OCI-LY7 (cell line): ENCODE data around the gene TP63. TPM values are rescaled to one million over a fixed set of nuclear protein-coding genes. Genes with fewer than 3 reads are reported as not detected.

Source experiments
- BruUV-seq: library from RNA; stranded (reverse); fragments of 400-500 nt; replicated peaks from 2 replicates; lab custom pipeline; 2021; lab: Mats Ljungman, UMichigan
- CTCF ChIA-PET: fragments of 300-600 bp; sonication (Branson Sonifier 250); formaldehyde crosslinking; loops from one replicate; lab custom pipeline; 2022; ENCODE audit warnings: antibody characterized with exemption; ENCODE audit not compliant: unreplicated experiment; lab: Charles Lee
- POLR2A ChIA-PET: fragments of 300-600 bp; sonication (Branson Sonifier 250); formaldehyde crosslinking; loops from one replicate; lab custom pipeline; 2022; ENCODE audit warnings: antibody characterized with exemption; lab: Charles Lee
- DNase-seq: peaks from one replicate; pipeline ENCODE4 v3.0.0-alpha.2; 2015; ENCODE audit warnings: low spot score
- H2AFZ ChIP-seq: fragments of 200-600 bp; sonication (generic), shearing (Covaris generic); 2 replicates; pipeline ENCODE4 v1.6.1; 2014; ENCODE audit warnings: mild to moderate bottlenecking, antibody characterized with exemption, low read length, moderate library complexity
- H3K27ac ChIP-seq: fragments of 200-600 bp; sonication (generic); 2 replicates; pipeline ENCODE4 v1.5.1; 2014; ENCODE audit warnings: mixed run types, low read depth, mild to moderate bottlenecking, moderate library complexity, low read length, inconsistent platforms; ENCODE audit not compliant: poor library complexity, severe bottlenecking
- H3K36me3 ChIP-seq: fragments of 200-600 bp; sonication (generic); 2 replicates; pipeline ENCODE4 v1.6.1; 2014; ENCODE audit warnings: mild to moderate bottlenecking, antibody characterized with exemption, low read length, moderate library complexity, mixed read lengths; ENCODE audit not compliant: insufficient read depth
- H3K4me1 ChIP-seq: fragments of 200-600 bp; sonication (generic); 2 replicates; pipeline ENCODE4 v1.5.1; 2014; ENCODE audit warnings: mild to moderate bottlenecking, low read length; ENCODE audit not compliant: insufficient read depth, poor library complexity, severe bottlenecking
- H3K4me2 ChIP-seq: fragments of 200-600 bp; sonication (generic); 2 replicates; pipeline ENCODE4 v1.6.1; 2014; ENCODE audit warnings: mild to moderate bottlenecking, low read length
- H3K4me3 ChIP-seq: fragments of 200-600 bp; sonication (generic); 2 replicates; pipeline ENCODE4 v1.5.1; 2014; ENCODE audit warnings: mild to moderate bottlenecking, low read depth, low read length; ENCODE audit not compliant: poor library complexity, severe bottlenecking
- H3K79me2 ChIP-seq: fragments of 200-600 bp; sonication (generic); 2 replicates; pipeline ENCODE4 v1.6.1; 2016; ENCODE audit warnings: low read depth, mild to moderate bottlenecking, low read length, moderate library complexity, mixed read lengths; ENCODE audit not compliant: insufficient read depth
- H3K9me2 ChIP-seq: fragments of 200-600 bp; sonication (generic); 2 replicates; pipeline ENCODE4 v1.6.1; 2016; ENCODE audit warnings: mild to moderate bottlenecking, low read length, mixed read lengths; ENCODE audit not compliant: insufficient read depth
- H3K9me3 ChIP-seq: fragments of 200-600 bp; sonication (generic); 2 replicates; pipeline ENCODE4 v1.6.1; 2014; ENCODE audit warnings: mild to moderate bottlenecking, mixed run types, low read length, mixed read lengths
- H4K20me1 ChIP-seq: fragments of 200-600 bp; sonication (generic); 2 replicates; pipeline ENCODE4 v1.6.1; 2014; ENCODE audit warnings: mild to moderate bottlenecking, antibody characterized with exemption, low read length, moderate library complexity, mixed read lengths; ENCODE audit not compliant: insufficient read depth
- EZH2phosphoT487 ChIP-seq: fragments of 200-600 bp; sonication (generic); IDR thresholded peaks from 2 replicates; pipeline ENCODE4 v1.6.1; 2018; ENCODE audit warnings: low read depth, borderline replicate concordance, mild to moderate bottlenecking, mixed run types, antibody characterized with exemption, low read length, moderate library complexity, mixed read lengths
- intact Hi-C: fragments of 100-400 bp; cut with micrococcal nuclease; formaldehyde crosslinking; loops from one replicate; pipeline ENCODE4 v1.10.0; 2022; ENCODE audit not compliant: unreplicated experiment
- total RNA-seq, 2 experiments: library from RNA; depleted of rRNA in 1 of 2; stranded (reverse); fragments of >200 nt in 1 of 2; shearing (Covaris generic) in 1 of 2; gene quantifications; 2 replicates each; pipeline ENCODE4 v1.2.3, GENCODE V29; 2014 to 2022
- TF ChIP-seq, protein P1 (sequence below): fragments of 200-600 bp; sonication (generic); conservative IDR thresholded peaks from 2 replicates; pipeline ENCODE4 v1.5.1; 2014; ENCODE audit warnings: mild to moderate bottlenecking, antibody characterized with exemption, low read length, moderate library complexity, mixed read lengths

Gene TP63
- total RNA-seq, 2 experiments from 2014 or later = 0.16 to 1.1 TPM

DNA sequence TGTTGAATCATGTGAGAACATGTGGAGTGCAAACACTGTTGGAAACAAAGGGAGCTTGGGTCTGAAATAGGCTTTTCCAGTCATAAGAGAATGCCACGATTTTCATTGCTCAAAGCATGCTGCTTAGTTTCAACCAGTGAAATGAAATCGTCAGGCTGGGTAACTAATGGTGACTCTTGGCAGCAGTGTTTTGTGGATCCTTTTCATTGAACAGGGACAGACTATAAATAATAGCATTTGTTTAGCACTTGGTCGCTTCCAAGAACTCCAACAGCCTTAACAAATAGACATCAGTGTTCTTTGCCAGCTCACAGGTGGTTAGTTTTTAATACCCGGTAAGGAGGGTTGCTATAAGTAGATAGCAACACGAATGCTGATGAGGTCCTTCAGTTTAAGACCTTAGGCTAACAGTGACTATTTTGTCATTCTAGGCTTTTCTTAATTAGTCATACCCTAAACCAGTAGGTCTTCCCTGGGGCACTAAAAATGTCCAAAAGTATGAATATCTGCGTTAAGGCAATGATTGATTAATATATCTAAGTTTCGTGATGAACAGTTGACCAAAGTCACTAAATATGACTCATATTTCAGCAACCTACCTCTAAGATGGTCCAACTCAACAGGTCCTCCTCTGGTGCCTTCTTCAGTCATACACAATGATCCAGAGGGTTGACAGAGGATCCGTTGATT lies 15.8 kb downstream of the TP63 start:
- no peak overlapping the region for H3K4me3 ChIP-seq
- H3K79me2 ChIP-seq = no peaks in the 10 kb centered on the region
- H3K4me1 ChIP-seq = no peaks in the 10 kb centered on the region
- no peak overlapping the region for H2AFZ ChIP-seq
- no peaks in the 10 kb centered on the region for H4K20me1 ChIP-seq
- no peaks in the 10 kb centered on the region for H3K36me3 ChIP-seq
- no peak for DNase-seq
- H3K27ac ChIP-seq = no peak overlapping the region
- ChIA-PET CTCF (no interaction called here), POLR2A (no interaction called here)
- H3K9me2 ChIP-seq = no peaks in the 10 kb centered on the region
- intact Hi-C loops = no loop called here
- no TSS peak for BruUV-seq
- no peaks in the 10 kb centered on the region for H3K9me3 ChIP-seq
- no peak overlapping the region for H3K4me2 ChIP-seq
- TF ChIP-seq, protein P1, sequence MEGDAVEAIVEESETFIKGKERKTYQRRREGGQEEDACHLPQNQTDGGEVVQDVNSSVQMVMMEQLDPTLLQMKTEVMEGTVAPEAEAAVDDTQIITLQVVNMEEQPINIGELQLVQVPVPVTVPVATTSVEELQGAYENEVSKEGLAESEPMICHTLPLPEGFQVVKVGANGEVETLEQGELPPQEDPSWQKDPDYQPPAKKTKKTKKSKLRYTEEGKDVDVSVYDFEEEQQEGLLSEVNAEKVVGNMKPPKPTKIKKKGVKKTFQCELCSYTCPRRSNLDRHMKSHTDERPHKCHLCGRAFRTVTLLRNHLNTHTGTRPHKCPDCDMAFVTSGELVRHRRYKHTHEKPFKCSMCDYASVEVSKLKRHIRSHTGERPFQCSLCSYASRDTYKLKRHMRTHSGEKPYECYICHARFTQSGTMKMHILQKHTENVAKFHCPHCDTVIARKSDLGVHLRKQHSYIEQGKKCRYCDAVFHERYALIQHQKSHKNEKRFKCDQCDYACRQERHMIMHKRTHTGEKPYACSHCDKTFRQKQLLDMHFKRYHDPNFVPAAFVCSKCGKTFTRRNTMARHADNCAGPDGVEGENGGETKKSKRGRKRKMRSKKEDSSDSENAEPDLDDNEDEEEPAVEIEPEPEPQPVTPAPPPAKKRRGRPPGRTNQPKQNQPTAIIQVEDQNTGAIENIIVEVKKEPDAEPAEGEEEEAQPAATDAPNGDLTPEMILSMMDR = no peak
- TF ChIP-seq EZH2phosphoT487 = no peak

DNA sequence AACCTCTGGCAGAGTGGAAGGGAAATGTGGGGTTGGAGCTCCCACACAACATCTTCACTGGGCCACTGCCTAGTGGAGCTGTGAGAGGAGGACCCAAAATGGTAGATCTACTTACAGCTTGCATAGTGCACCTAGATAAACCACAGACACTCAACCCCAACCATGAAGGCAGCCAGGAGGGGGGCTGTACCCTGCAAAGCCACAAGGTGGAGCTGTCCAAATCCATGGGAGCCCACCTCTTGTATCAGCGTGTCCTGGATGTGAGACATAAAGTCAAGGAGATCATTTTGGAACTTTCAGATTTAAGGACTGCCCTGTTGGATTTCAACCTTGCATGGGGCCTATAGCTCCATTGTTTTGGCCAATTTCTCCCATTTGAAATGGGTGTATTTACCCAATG lies 20.9 kb downstream of the TP63 start:
- no peaks in the 10 kb centered on the region for H3K4me1 ChIP-seq
- no peaks in the 10 kb centered on the region for H3K36me3 ChIP-seq
- ChIA-PET POLR2A (no interaction called here), CTCF (no interaction called here)
- H3K9me3 ChIP-seq = no peaks in the 10 kb centered on the region
- no TSS peak for BruUV-seq
- H4K20me1 ChIP-seq = no peaks in the 10 kb centered on the region
- intact Hi-C loops = no loop called here
- no peak overlapping the region for H3K4me2 ChIP-seq
- H3K79me2 ChIP-seq = no peaks in the 10 kb centered on the region
- H3K4me3 ChIP-seq = no peak overlapping the region
- DNase-seq = peak; percentile 7
- TF ChIP-seq, protein P1 = peak; percentile 70
- no peak for TF ChIP-seq EZH2phosphoT487
- no peaks in the 10 kb centered on the region for H3K9me2 ChIP-seq
- H3K27ac ChIP-seq = no peak overlapping the region
- no peak overlapping the region for H2AFZ ChIP-seq

DNA sequence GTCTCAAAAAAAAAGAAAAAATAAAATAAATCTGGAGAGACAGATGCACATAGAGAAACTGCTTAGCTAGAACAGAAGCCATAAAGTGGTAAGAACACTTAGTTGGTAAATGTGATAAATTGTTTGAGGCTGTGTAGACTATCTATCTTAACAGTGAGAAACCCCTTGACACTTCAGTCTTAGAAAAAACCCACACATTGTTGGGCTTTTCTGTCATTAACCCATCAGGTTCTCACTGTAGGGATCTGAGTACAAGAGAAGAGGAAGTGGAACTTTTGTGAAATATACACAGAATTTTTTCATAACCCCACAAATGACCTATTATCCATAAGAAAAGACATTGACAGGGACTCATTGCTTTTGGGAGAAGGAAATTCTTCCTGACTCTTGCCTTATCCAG lies 24.4 kb downstream of the TP63 start:
- TF ChIP-seq, protein P1 = no peak
- TF ChIP-seq EZH2phosphoT487 = no peak
- H3K4me3 ChIP-seq = no peak overlapping the region
- H3K4me1 ChIP-seq = no peaks in the 10 kb centered on the region
- ChIA-PET CTCF (no interaction called here), POLR2A (interaction anchor here (0.6 kb wide), 1 partner anchor 347 kb away, joined by 3 read pairs; no protein-coding TSS in a partner anchor)
- H3K27ac ChIP-seq = no peak overlapping the region
- no TSS peak for BruUV-seq
- H3K36me3 ChIP-seq = no peaks in the 10 kb centered on the region
- no peaks in the 10 kb centered on the region for H3K79me2 ChIP-seq
- DNase-seq = no peak
- intact Hi-C loops = no loop called here
- H4K20me1 ChIP-seq = no peaks in the 10 kb centered on the region
- no peak overlapping the region for H2AFZ ChIP-seq
- H3K9me3 ChIP-seq = no peaks in the 10 kb centered on the region
- H3K4me2 ChIP-seq = no peak overlapping the region
- H3K9me2 ChIP-seq = no peaks in the 10 kb centered on the region
